PC-3 (cell line): ENCODE measurements around the gene MEPE. TPM values are rescaled to one million over a fixed set of nuclear protein-coding genes. Genes with fewer than 3 reads are reported as not detected.

Experiments used
- ATAC-seq: fragments of 200-7000 bp; cut with Tn5 transposase; 2 replicates; pipeline ENCODE4 v1.9.1; 2020; ENCODE audit warnings: mild to moderate bottlenecking, moderate library complexity
- BruUV-seq: library from RNA; stranded (reverse); fragments of 400-500 nt; replicated peaks from 2 replicates; lab custom pipeline; 2021; lab: Mats Ljungman, UMichigan
- CTCF ChIA-PET: fragments of 300-600 bp; sonication (Branson Sonifier 250); formaldehyde crosslinking; loops from one replicate; lab custom pipeline; 2022; ENCODE audit warnings: antibody characterized with exemption; lab: Charles Lee
- POLR2A ChIA-PET: fragments of 300-600 bp; sonication (Branson Sonifier 250); formaldehyde crosslinking; loops from one replicate; lab custom pipeline; 2022; ENCODE audit warnings: antibody characterized with exemption; ENCODE audit not compliant: unreplicated experiment; lab: Charles Lee
- DNase-seq: peaks from one replicate; pipeline ENCODE4 v3.0.0-alpha.2; 2015
- H2AFZ ChIP-seq: fragments of 300-600 bp; sonication (generic); 2 replicates; pipeline ENCODE4 v1.6.0; 2016; ENCODE audit warnings: antibody characterized with exemption, low read length
- H3F3A ChIP-seq: fragments of 300-600 bp; sonication (generic); one replicate; pipeline ENCODE4 v1.6.0; 2017; ENCODE audit warnings: antibody characterized with exemption, low read length, control low read depth, mild to moderate bottlenecking; ENCODE audit not compliant: unreplicated experiment
- H3K27ac ChIP-seq: fragments of 300-600 bp; sonication (generic); 2 replicates; pipeline ENCODE4 v1.5.1; 2016; ENCODE audit warnings: mild to moderate bottlenecking, low read length
- H3K27me3 ChIP-seq: fragments of 300-600 bp; sonication (generic); 2 replicates; pipeline ENCODE4 v1.6.1; 2016; ENCODE audit warnings: low read length, mixed read lengths
- H3K36me3 ChIP-seq: fragments of 300-600 bp; sonication (generic); 2 replicates; pipeline ENCODE4 v1.6.1; 2016; ENCODE audit warnings: low read depth, mixed run types, low read length, mixed read lengths
- H3K4me1 ChIP-seq: fragments of 300-600 bp; sonication (generic); 2 replicates; pipeline ENCODE4 v1.5.1; 2016; ENCODE audit warnings: low read length; ENCODE audit not compliant: insufficient read depth
- H3K4me2 ChIP-seq: fragments of 300-600 bp; sonication (generic); 2 replicates; pipeline ENCODE4 v1.6.0; 2016; ENCODE audit warnings: low read length
- H3K4me3 ChIP-seq: fragments of 300-600 bp; sonication (generic); 2 replicates; pipeline ENCODE4 v1.5.1; 2016; ENCODE audit warnings: mild to moderate bottlenecking, low read length, mixed read lengths
- H3K79me2 ChIP-seq: fragments of 300-600 bp; sonication (generic); 2 replicates; pipeline ENCODE4 v1.6.1; 2017; ENCODE audit warnings: low read length, mixed read lengths
- H3K9ac ChIP-seq: fragments of 300-600 bp; sonication (generic); 2 replicates; pipeline ENCODE4 v1.6.0; 2016; ENCODE audit warnings: mild to moderate bottlenecking, low read length
- H3K9me2 ChIP-seq: fragments of 300-600 bp; sonication (generic); replicated peaks from 2 replicates; pipeline ENCODE4 v1.6.1; 2016; ENCODE audit warnings: mixed run types, low read length, mixed read lengths
- H3K9me3 ChIP-seq: fragments of 300-600 bp; sonication (generic); 2 replicates; pipeline ENCODE4 v1.6.1; 2016; ENCODE audit warnings: low read length, mixed read lengths
- H4K20me1 ChIP-seq: fragments of 300-600 bp; sonication (generic); 2 replicates; pipeline ENCODE4 v1.6.1; 2016; ENCODE audit warnings: low read length, mixed read lengths
- EZH2 ChIP-seq: fragments of 300-600 bp; sonication (generic); IDR thresholded peaks from one replicate; pipeline ENCODE4 v1.6.1; 2017; ENCODE audit warnings: antibody characterized with exemption, mild to moderate bottlenecking, low read length; ENCODE audit not compliant: unreplicated experiment
- EZH2phosphoT487 ChIP-seq: fragments of 300-600 bp; sonication (generic); IDR thresholded peaks from 2 replicates; pipeline ENCODE4 v1.6.1; 2018; ENCODE audit warnings: mild to moderate bottlenecking, antibody characterized with exemption, low read length, borderline replicate concordance
- intact Hi-C: fragments of 100-400 bp; cut with micrococcal nuclease; formaldehyde crosslinking; loops from 2 replicates; pipeline ENCODE4 v1.9.0; 2023
- total RNA-seq: library from RNA; depleted of rRNA; stranded (reverse); fragments of >200 nt; gene quantifications from 2 replicates; pipeline ENCODE4 v1.2.3, GENCODE V29; 2014
- TF ChIP-seq, protein P1 (sequence below): fragments of 300-600 bp; sonication (generic); conservative IDR thresholded peaks from 2 replicates; pipeline ENCODE4 v1.5.1; 2017; ENCODE audit warnings: antibody characterized with exemption, low read depth, mild to moderate bottlenecking, low read length

Gene MEPE
- total RNA-seq, 1 experiment from 2014 or later, result not detected

DNA sequence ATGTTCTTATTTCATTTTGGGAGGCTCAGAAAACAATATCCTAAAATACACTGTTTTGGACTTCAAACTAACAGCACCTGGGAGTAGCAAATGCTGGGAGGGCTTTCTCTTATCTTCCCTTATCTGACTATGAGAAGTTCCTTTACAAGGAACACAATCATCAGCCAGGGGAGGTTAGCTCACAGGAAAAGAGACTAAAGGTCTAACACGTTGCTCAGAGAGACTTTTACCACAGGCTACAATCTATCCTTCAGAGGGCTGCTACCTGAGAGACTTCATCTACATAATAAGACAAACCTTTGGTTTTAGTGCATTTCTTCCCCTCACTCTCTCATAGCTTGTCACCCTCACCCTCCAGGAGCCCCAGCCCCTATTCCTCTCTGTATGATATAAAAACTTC is 35.8 kb downstream of the MEPE start:
- TF ChIP-seq EZH2, result no peak
- TF ChIP-seq, protein P1, sequence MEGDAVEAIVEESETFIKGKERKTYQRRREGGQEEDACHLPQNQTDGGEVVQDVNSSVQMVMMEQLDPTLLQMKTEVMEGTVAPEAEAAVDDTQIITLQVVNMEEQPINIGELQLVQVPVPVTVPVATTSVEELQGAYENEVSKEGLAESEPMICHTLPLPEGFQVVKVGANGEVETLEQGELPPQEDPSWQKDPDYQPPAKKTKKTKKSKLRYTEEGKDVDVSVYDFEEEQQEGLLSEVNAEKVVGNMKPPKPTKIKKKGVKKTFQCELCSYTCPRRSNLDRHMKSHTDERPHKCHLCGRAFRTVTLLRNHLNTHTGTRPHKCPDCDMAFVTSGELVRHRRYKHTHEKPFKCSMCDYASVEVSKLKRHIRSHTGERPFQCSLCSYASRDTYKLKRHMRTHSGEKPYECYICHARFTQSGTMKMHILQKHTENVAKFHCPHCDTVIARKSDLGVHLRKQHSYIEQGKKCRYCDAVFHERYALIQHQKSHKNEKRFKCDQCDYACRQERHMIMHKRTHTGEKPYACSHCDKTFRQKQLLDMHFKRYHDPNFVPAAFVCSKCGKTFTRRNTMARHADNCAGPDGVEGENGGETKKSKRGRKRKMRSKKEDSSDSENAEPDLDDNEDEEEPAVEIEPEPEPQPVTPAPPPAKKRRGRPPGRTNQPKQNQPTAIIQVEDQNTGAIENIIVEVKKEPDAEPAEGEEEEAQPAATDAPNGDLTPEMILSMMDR, result no peak
- no peak for TF ChIP-seq EZH2phosphoT487
- Histone ChIP-seq H4K20me1 (no peaks in the 10 kb centered on the region), H3K79me2 (no peaks in the 10 kb centered on the region), H3K9ac (no peak overlapping the region), H3K27me3 (no peaks in the 10 kb centered on the region), H3K9me3 (no peaks in the 10 kb centered on the region), H3F3A (no peaks in the 10 kb centered on the region), H3K4me1 (peaks cover 7% of the 10 kb centered on the region; the same call in 1 of the 2 replicates), H2AFZ (no peak overlapping the region), H3K4me3 (no peak overlapping the region), H3K4me2 (no peak overlapping the region), H3K27ac (no peak overlapping the region), H3K36me3 (no peaks in the 10 kb centered on the region), H3K9me2 (no peaks in the 10 kb centered on the region)
- DNase-seq, result no peak
- intact Hi-C loops, result no loop called here
- ChIA-PET POLR2A (no interaction called here), CTCF (no interaction called here)
- BruUV-seq, result no TSS peak
- ATAC-seq, result no peak

DNA sequence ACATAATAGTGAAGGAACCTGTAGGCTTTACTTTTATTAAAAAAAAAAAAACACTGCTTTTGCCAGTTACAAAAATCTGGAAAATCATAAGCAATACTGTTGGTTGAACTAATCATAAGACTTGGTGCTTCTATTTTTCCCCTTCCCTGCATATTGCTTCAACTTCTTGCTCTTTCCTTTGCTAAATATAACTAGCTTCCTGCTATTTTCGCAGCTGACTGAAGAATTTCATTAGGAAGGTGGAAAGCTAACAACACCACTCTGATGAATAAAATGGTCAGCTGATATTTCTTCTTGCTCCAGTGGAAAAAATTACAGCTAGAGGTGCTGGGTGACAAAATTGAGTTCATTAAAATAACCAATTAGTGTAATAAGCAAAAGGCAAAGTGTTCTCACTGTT is 39.3 kb downstream of the MEPE start:
- BruUV-seq, result no TSS peak
- H3K27me3 ChIP-seq, result no peaks in the 10 kb centered on the region
- no peaks in the 10 kb centered on the region for H3K79me2 ChIP-seq
- no peak for DNase-seq
- no peaks in the 10 kb centered on the region for H4K20me1 ChIP-seq
- intact Hi-C loops, result no loop called here
- H3F3A ChIP-seq, result no peaks in the 10 kb centered on the region
- H3K9me3 ChIP-seq, result no peaks in the 10 kb centered on the region
- no peak overlapping the region for H3K27ac ChIP-seq
- TF ChIP-seq EZH2phosphoT487, result no peak
- TF ChIP-seq EZH2, result no peak
- TF ChIP-seq, protein P1, result no peak
- ChIA-PET POLR2A (no interaction called here), CTCF (no interaction called here)
- no peak overlapping the region for H2AFZ ChIP-seq
- no peaks in the 10 kb centered on the region for H3K9me2 ChIP-seq
- H3K4me1 ChIP-seq, result no peaks in the 10 kb centered on the region
- no peaks in the 10 kb centered on the region for H3K36me3 ChIP-seq
- ATAC-seq, result no peak
- H3K4me3 ChIP-seq, result no peak overlapping the region
- no peak overlapping the region for H3K4me2 ChIP-seq
- no peak overlapping the region for H3K9ac ChIP-seq

DNA sequence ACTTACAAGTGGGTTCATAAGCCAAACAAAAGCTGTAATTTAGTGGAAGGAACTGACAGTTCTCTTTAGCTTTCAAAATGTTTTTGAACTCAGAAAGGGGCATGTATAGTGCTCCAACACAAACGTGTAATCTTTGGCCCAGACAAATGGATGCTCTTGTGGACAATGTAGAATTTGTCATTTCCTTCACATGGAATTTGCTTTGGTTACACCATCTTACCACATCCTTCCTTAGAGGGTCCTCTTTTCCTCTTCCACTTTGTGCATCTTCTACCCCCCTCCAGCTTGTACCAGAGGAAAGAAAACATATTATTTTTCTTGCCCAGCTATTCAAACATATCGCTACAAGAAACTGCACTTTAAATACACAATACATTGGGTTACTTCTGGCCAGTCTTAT is 42.4 kb downstream of the MEPE start:
- no peak for ATAC-seq
- BruUV-seq, result no TSS peak
- no peaks in the 10 kb centered on the region for H3K79me2 ChIP-seq
- H3F3A ChIP-seq, result no peaks in the 10 kb centered on the region
- H2AFZ ChIP-seq, result no peak overlapping the region
- no peaks in the 10 kb centered on the region for H4K20me1 ChIP-seq
- H3K27me3 ChIP-seq, result no peaks in the 10 kb centered on the region
- no peaks in the 10 kb centered on the region for H3K9me2 ChIP-seq
- H3K9ac ChIP-seq, result no peak overlapping the region
- no peaks in the 10 kb centered on the region for H3K36me3 ChIP-seq
- H3K4me1 ChIP-seq, result no peaks in the 10 kb centered on the region
- H3K9me3 ChIP-seq, result no peaks in the 10 kb centered on the region
- no peak overlapping the region for H3K27ac ChIP-seq
- no peak for DNase-seq
- intact Hi-C loops, result no loop called here
- TF ChIP-seq EZH2phosphoT487, result no peak
- H3K4me3 ChIP-seq, result no peak overlapping the region
- no peak overlapping the region for H3K4me2 ChIP-seq
- POLR2A ChIA-PET, result no interaction called here
- CTCF ChIA-PET, result no interaction called here
